Measurements from ENCODE around the gene BLID.

The BLID gene

DNA sequence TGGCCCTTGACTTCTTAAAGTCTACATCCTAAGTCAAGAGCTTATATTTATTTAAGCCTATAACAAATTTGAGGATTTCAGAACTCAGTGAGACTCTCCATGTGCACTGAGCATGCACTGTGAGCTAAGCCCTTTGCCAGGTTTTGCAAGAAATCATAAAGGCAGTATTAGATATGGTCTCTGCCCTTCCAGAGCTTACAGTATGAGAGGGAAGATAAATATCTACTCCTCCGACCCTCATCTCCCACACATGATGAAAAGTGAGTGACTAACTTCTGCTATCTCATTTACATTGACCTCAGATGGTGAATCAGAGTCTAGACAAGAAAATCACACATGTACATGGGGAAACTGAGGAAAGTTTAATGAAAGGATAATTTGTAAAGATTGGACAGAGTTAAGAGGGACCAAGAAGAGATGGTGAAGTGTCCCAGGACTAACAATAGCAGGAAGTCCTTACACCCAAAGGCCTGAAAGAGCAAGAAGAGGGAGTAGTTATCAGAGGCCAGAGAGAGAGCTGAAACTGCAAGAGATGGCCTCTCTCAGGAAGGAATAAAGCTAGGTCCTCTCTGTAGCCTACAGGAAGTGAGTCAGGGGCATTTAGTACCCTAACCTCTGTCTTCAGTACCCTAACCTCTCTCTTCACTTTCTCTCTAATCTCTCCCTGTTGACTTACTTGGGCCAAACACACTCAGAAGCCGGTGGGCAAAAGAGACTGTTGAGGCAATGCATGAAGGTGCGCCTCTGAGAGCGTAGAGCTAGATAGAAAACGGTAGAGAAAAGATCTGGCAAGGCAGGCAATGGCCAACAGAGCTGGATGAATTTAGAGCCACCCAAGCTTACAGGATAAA, 23.0 kb upstream of the BLID start:
- DNase-seq: no peak

DNA sequence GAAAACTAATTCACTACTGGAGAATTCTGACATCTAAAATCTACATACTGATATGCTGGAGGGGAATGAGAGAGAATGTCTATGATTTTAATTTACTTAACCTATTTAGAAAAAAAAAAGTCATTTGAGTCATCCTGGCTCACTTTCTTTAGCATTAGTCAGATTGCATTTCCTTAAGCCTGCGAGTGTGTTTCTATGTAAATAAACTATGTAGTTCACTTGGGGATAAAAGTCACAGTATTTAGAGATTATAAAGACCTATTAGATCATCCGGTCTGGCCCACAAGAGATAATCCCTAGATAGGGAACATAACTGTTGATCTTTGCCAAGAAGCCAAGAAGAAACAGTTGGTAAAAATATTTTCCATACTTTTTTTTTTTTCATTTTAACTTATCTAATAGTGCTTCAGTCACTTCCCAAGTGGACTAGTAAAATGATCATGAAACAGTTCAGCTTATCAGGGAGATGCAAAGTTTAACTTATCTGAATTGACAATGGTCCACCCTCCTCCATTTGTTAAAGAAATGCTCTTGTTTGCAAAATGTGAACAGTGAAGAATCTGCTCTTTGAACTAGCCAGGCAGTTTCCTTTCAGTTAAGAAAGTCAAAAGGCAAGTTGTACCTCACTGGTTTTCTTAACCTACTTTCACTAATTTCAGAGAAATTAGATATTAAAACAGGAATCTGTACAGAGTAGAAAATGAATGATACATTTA, 21.2 kb upstream of the BLID start:
- DNase-seq: no peak

DNA sequence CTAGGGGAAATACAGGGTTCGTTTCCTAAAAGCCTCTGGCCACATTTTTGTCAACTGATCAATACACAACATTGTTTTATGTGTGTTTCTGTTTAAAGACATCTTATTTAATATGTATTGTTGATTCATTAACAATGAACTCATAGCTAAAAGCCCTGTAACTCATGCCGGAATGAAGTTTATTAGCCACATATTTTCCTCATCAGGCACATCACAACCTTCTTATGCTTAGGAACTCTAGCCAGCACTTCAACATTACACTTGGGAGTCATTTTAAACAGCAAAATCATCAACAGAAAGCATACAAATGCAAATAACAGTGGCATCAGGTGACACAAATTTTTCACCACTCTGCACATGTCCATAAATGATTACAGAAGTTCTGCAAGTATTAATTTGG, 15.1 kb upstream of the BLID start:
- DNase-seq: no peak

DNA sequence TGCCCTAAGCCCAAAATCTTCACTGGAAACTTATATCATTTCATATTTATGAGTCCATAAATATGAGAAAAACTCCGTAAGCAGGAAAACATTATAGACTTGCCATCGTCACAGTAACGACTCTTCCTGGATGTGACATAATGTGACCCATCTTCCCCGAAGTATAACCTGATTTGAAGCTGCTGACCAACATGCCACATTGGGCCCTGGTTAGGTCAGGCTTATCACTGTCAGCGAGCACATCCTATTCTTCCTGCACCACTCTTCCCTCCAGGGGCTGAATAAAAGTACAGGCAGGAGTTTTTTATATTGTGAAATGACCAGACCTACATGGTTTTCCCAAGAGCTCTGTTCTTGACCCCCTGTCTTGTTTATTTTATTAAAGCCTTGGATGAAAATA, 12.1 kb upstream of the BLID start:
- no peak for DNase-seq

DNA sequence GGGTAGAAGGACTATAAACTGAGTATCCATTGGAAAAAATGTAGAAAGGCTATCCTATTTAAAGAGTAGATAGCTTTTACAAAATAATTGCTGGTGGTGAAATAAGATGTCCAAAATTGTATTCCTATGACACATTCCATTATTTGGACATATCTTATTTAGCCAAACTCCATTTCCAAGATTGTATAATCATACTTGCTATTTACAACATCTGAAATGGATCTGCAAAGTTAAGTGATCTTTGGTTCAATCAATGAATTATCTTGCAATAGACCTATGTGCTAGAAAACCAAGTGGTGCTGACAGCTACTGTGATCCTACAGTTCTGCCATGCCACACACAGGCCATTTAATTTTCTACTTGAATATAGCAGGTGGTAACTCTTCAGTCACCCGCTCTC, 11.0 kb upstream of the BLID start:
- no peak for DNase-seq

DNA sequence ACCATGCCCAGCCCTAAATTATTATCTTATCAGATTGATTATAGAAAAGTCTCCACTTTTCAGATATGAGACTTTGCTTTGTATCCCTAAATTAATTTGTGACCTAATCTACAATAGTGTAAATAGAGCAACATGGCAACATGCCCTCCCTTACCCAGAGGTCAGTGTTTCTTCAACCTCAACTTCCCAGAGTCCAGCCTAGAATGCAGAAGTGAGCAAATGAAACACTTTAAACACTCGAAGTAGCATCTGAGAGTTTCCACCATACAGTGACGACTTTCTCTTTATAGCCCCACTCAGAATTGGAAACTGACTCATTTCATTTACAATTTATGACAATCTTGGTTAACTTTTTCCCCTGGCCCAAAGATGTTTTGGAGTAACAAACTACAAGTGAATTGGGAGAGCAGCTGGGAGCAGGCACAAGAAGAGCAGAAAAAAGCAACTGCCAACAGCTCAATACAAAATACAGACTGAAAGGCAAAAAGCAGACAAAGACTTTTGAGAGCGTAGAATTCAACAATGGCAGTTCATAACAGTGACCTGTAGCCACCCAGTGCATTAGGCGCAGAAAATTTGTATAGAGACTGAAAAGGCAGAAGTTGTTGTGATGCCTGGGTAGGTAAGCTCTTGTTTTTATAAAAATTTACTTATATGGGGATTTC, 10.1 kb upstream of the BLID start:
- DNase-seq: no peak

DNA sequence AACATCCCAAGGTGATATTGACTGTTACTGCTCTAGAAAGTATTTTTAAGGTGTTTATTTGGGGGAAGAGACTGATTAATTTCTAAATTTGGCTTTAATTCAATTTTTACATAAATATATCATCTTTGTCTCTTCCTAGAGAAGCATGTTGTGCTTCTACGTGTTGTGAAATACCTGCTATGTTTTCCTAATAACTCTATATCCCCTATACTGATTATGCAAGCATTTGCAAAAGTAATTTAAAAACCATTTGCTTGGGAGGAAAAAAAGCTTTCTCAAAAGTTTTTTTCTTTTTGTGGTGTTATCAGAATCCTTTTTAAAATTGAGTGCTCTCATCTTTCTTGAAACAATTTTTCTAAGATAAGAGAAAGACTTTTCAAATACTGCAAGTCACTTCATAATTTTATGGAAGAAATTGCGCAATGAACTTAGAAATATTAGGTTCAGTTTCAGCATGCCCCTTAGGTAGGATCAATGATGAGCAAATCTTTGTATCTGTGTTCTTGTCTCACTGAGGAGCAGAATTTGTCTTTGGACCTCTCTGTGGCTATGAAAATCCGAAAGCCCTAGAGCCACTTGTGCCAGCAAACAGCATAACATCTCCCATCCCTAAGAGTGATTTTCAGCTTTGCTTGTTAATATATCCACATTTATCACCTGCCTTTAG, 7.4 kb upstream of the BLID start:
- DNase-seq: no peak

DNA sequence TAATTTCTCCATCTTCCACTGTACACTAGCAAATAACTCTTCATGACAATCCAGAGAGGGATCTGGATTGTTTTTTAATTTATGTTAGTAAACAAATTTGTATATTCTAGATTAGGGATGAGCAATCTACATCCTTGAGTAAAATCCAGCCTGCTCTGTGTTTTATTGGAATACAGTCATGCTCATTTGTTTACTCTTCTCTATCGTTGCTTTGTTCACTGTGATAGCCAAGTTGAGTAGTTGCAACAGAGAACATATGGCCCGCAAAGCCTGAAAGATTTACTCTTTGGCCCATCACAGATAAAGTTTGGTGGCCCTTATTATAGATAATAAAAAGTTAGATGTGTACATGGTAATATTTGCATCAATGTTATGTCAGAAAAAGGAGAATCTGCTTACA, 6.2 kb upstream of the BLID start:
- no peak for DNase-seq

DNA sequence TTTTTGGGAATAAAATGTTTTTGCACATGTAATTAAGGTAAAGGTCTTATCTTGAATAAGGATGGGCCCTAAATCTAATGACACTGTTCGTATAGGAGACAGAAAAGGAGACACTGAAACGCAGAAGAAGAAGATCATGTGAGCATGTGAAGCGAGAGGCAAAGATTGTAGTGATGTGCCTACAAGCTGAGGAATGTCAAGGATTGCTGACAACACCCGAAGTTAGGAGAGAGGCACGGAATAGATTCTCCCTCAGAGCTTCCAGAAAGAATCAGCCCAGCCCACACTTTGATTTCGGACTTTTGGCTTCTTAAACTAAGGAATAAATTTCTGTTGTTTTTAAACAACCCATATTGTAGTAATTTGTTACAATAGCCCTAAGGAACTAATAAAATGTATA, 4.1 kb upstream of the BLID start:
- no peak for DNase-seq

DNA sequence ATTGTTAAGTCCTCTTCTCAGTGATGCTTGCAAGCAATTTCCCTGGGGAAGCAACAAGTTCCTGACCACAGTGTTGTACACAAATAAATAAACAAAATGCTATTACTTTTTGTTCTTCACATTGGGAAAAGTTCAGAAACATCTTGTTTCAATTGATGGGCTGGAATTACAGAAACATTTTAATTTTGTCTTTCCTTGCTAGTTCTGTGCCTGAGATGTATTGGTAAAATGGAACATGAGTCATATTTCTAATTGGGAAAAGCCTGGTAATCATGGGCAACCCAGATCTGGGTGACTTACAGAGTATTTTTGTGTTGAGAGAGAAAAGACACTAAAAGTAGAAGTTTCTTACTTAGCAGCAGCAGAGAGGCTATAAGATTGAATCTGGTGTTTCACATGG, 576 bp upstream of the BLID start:
- DNase-seq: no peak

DNA sequence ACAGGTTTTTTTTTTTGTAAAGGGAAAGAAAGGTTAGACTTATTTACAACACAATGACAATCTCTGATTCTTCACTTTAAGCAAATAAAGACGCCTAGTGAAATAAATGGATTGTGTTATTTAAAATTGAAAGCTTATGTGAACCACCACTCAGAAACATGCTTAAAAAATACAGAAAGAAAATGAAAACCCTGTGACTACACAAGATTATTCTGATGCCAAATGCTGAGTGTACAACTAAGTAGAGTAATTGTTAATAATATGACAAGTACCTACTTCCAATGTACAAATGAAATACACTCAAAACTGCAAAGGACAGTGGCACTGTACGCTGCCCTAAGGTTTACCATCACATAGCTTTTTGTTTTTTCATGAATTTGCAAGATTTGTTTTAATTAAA, 1.0 kb downstream of the BLID start:
- DNase-seq: no peak

DNA sequence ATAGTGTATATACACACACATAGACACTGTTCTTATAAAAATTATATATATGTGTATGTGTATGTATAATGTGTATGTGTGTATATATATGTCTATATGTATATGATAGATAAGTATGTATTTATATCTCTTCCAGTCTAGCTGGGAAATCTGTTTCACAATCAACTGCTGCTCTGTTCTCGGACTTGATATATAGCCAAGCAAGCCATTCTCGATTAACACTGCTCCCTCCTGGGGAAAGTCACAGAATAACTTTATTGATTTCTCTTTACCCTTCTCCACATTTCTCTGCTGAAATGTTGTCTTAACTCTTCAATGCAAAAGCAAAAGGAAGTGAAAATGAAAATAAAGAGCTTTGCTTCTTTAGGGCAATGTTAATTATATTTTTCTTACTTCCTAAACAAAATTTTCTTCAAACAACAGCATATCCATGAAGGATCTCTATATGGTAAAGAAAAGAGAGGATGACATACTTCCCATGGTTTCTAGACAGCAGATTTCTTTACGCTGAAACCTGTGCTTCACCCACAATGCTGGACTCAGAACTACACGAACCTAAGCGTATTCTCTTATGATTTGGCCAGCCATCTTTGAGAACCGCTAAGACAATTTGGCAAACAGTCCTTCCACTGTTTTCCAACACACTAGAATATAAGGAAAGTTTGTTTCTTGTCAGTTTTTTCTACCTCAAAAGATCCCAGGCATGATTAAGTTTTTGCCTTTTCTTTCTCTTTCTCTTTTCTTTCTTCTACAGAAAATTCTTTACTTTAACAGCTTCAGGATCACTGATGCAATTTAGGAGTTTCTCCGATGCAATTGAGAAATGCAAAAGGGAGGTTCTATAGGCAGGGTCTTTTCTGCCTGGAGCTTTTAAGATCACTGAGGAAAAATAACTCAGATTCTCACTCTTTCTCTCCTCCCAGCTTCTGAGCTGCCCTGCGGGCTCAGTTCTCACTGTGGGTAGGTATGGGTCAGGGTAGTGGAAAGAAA, 1.9 kb downstream of the BLID start:
- DNase-seq: no peak

DNA sequence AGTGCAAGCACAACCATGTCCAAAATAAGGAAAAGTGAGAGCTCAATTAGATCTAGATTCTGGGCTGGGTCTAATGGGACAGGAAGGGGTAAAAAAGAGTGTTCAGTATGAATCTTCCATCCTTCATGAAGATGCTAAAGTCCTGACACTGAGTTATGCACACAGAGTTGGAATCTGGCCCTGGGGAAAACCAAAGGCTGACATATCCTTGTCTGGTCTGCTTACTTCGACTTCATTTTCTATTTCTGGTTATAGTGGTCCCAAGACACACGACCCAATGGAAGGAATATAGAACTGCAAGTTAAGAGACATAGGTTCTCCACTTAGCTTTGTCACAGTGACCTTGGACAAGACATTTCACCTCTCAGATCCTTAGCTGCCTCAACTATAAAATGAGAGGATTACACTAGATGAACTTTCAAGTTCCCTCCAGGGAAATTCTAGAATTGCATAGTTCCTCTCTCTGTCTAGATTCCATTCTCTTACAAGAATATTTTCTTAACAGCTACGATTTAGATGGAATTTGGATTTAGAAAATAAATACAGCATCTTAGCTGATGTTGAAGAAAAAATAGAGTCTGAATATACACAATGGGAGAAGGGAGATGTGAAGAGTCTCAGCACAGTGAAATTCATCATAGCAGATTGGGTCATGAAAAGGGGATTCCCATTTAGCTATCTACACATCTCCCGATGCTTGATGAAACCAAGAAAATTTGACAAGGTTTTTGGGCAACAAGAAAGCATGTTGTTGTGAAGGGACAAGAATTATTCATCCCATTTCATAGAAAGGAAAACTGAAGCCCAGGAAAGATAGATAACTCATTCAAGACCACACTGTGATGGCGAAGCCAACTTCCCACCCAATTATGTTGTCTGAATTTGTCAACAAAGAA, 3.3 kb downstream of the BLID start:
- DNase-seq: no peak

DNA sequence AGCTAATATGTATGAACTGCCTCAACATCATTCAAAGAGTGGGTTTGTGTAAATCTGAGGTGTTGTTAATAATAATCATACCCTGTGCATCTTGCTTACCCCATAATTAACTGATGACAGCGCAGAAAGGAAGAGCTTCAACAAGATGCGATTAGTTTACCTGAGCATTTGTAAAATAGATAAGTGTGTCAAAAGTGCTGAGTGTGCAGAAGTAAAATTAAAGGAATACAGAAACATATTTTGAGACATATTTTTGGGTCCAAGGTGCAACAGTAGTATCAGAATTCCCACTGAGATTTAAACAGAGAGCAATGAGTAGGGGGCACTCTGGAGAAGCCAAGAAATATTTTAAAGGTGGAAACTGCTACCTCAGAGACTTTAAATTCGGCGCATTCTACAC, 6.1 kb downstream of the BLID start:
- no peak for DNase-seq

DNA sequence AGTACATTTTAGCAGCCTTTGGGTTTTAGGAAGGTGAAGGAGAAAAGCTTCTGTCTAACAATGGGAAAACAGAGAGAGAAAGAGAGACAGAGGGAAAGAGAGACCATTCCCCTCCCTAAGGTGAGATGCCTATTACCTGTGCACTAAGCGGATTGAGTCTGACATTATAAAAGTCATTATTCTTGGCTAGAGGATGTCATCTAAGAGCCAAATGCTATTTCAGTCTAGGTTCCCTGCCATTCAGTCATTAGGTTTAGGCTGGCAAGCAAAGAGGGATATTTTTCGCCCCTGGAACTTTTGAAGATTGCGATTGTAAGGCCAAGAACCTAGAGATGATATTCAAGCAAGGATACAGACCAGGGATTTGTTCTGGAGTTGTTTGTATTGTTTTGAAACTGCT, 7.2 kb downstream of the BLID start:
- no peak for DNase-seq

DNA sequence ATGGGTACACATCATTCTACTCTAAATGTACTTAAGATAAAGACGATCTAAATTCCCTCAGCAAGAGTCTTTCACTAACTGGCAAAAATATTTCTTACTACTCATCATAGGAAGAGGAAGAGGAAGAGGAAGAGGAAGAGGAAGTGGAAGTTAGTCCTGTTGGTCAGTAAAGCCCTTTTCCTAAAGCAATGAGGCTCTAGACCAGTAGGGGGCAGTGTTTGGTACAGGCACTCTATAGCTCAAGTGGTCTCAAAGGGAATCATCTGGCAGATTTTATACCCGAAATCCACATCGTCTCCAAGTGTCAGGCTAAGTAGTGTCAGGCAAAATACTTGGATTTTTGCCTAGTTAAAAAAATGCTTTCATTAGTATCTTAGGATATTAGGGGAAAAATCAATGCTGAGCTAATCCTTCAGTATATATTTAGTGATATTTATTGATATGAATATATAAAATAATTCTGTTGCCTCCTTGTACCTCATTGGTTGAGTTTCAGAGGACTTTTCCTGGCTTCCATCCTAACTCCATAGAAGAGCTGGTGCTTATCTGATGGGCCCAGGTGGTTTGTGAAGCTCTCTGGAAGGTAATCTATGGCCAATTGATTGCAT, 7.7 kb downstream of the BLID start:
- DNase-seq: no peak

DNA sequence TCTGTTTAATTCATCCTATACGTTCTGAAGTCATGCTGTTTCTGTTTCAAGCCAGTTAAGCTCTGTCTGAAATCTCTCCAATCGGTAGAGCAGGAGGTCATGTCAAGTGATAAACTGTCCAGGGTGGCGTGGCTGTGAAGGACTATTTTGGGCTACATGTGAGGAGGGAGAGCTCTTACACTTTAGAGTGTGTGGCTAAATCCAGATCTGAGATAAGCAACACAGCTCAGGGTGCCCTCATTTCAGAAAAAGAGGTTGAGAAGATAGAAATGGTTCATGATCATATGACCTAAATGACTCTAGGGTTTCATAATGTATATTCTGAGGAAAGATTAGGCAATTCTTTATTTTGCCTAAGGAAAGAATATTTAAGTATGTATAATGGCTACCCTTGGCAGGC, 8.4 kb downstream of the BLID start:
- no peak for DNase-seq

DNA sequence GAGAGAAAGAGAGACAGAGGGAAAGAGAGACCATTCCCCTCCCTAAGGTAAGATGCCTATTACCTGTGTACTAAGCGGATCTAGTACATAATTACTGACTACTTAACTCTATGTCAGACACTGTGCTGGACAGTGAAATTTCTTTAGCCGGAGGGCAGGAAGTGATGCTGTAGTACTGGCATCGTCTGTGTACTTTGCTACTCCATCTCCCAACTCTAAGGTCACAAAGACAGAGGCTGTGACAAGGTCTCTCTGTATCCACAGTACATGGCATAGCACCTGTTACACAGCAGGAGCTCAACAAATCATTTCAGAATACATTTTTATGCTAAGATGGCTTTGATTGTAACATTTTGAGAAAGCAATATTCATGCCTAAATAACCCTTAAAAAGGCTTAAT, 9.0 kb downstream of the BLID start:
- no peak for DNase-seq

DNA sequence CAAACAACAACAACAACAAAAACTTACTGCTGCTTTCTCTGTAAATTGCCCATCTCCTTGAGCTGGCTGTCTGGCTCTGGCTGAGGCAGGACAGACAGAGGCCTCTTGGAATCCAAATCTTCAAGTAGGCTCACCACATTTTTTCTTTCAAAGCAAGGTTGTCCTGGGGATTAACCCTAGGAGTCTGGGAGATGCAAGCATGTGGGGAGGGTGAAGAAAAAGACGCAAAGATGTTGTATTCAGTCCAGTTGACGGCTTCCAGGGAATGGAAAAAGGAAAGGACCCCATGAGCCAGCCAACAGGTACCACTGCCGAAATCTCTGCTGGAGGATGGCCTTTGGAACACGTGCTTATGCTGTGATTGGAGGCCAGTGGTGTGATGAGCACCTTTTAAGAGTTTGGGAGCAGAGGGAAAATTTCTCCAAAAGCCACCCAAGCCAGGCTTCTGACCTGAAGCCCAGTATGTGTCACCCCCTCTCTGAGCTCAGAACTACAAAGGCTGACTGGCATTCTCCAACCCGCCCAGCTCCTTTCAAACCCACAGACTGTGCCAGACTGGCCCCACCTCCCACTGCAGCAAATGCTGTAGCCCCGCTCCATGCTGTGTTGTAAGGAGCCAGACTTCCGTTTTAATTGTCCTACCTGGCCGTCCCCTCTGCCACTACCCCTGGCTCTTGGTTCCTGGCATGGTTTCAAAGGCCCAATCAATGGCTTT, 10.8 kb downstream of the BLID start:
- DNase-seq: no peak

DNA sequence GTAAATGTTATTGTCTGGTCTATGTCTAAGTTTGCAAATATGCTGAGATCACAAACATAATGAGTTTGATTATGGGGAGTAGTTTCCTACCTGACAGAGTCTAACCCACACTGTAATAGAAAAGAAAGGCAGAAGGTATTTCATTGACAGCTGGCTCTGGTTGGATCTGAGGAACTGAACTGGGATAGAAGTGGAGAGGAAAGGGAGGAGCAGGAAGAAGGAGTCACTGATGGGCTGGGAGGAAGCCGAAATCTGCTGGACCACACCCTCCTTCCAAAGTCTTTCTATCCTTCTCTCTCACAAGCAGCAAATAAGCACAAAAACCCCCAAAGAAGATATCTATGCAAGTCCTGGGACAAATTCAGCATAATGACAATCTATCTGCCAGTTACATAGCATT, 11.7 kb downstream of the BLID start:
- DNase-seq: no peak
